Measurements from ENCODE around the gene ST14.

- TF ChIP-seq, protein P1, sequence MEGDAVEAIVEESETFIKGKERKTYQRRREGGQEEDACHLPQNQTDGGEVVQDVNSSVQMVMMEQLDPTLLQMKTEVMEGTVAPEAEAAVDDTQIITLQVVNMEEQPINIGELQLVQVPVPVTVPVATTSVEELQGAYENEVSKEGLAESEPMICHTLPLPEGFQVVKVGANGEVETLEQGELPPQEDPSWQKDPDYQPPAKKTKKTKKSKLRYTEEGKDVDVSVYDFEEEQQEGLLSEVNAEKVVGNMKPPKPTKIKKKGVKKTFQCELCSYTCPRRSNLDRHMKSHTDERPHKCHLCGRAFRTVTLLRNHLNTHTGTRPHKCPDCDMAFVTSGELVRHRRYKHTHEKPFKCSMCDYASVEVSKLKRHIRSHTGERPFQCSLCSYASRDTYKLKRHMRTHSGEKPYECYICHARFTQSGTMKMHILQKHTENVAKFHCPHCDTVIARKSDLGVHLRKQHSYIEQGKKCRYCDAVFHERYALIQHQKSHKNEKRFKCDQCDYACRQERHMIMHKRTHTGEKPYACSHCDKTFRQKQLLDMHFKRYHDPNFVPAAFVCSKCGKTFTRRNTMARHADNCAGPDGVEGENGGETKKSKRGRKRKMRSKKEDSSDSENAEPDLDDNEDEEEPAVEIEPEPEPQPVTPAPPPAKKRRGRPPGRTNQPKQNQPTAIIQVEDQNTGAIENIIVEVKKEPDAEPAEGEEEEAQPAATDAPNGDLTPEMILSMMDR (IDR thresholded peaks at IDR 0.05): no peak
- TF ChIP-seq POLR2A (IDR thresholded peaks at IDR 0.05; ENCODE audit: low read depth): no peak
- no peak for TF ChIP-seq POLR2AphosphoS5 (IDR thresholded peaks at IDR 0.05)
- no peak for TF ChIP-seq EP300 (IDR thresholded peaks at IDR 0.05)
Measured at GRCh38 chr11:130198964-130199363, 39.4 kb downstream of the ST14 start.
